Measurements from ENCODE around the gene LRIF1.

DNA sequence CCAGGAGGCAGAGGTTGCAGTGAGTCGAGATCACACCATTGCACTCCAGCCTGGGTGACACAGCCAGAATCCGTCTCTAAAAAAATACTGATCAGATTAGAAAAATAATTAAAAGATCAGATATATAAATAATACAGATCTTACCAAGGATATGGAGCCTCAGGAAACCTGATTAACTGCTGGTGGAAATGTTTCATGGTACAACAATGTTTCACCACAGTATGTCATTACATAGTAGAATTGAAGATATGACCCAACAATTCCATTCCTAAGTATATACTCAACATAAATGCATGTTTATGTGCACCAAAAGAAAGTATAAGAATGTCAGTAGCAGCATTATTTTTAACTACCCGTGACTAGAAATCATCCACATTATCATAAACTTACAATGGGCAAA, 49.0 kb downstream of the LRIF1 start:
- TF ChIP-seq, protein P1, sequence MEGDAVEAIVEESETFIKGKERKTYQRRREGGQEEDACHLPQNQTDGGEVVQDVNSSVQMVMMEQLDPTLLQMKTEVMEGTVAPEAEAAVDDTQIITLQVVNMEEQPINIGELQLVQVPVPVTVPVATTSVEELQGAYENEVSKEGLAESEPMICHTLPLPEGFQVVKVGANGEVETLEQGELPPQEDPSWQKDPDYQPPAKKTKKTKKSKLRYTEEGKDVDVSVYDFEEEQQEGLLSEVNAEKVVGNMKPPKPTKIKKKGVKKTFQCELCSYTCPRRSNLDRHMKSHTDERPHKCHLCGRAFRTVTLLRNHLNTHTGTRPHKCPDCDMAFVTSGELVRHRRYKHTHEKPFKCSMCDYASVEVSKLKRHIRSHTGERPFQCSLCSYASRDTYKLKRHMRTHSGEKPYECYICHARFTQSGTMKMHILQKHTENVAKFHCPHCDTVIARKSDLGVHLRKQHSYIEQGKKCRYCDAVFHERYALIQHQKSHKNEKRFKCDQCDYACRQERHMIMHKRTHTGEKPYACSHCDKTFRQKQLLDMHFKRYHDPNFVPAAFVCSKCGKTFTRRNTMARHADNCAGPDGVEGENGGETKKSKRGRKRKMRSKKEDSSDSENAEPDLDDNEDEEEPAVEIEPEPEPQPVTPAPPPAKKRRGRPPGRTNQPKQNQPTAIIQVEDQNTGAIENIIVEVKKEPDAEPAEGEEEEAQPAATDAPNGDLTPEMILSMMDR (IDR thresholded peaks at IDR 0.05 in 4 of 5, conservative IDR thresholded peaks at IDR 0.05 in 1 of 5), result no peak
- TF ChIP-seq POLR2A (IDR thresholded peaks at IDR 0.05), result no peak

Data from gastrocnemius medialis (tissue), 4 donors.